ENCODE measurements around the gene BANP. TPM values are rescaled to one million over a fixed set of nuclear protein-coding genes. Genes with fewer than 3 reads are reported as not detected.
A peak's percentile ranks its signal among the peaks of the same experiment; 100 is the strongest.

Gene BANP
- polyA plus RNA-seq, 2 donors = 6.5 to 13.6 TPM

DNA sequence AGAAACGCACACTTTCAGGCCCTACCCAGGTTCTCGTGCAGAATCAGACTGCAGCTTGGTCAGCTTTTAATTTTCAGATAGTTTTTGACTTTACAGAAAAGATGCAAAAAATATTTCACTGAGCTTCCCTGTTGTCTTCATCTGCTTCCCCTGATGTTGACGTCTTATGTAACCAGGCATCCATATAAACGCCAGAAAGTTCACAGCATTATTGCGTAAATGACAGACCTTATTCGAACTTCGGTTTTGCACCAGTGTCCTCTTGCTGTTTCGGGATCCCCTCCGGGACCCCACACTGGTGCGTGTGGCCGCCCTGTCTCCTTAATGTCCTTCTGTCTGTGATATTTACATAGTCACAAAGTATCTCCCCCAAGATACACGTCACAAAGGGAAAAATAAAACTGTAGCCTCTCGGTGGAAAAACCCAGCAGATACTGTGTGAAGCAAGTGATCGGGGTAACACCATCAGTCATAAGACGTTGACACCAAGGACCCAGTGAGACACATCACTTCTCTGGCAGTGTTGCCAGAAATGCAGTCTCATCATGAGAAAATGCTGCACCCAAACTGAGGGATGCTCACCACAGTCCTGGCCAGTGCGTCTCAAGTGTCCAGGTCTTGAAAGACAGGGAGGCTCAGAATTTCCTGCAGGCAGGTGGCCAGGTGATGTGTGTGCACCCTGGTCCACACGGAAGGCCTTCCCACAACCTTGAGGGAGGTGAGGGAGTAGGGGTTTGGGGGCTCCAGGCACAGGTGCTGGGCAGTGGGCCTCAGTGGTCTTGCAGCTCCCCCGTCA is 4.3 kb downstream of the BANP start:
- peak overlapping the region in 1 of 2 donors; percentile 52 for H3K27ac ChIP-seq (ENCODE audit: low read depth in 2 of 2, low read length in 1 of 2)
- peaks cover 0 to 11% of the 10 kb centered on the region in 2 donors for H3K36me3 ChIP-seq (ENCODE audit: control insufficient read depth in 2 of 2, insufficient read depth in 2 of 2, low read length in 1 of 2)
- no peaks in the 10 kb centered on the region for H3K27me3 ChIP-seq (ENCODE audit: control insufficient read depth in 1 of 2, insufficient read depth in 2 of 2, low read length in 2 of 2)
- WGBS, 2 donors = 82 to 83% methylated on average over 18 of the region's 18 CpGs
- peaks cover 0 to 3% of the 10 kb centered on the region in 2 donors for H3K9me3 ChIP-seq (ENCODE audit: control insufficient read depth in 2 of 2, insufficient read depth in 1 of 2, low read depth in 1 of 2, low read length in 1 of 2)
- H3K4me1 ChIP-seq (ENCODE audit: control insufficient read depth in 2 of 2, insufficient read depth in 2 of 2, low read length in 1 of 2) = peaks cover 2 to 7% of the 10 kb centered on the region in 2 donors
- H3K4me3 ChIP-seq (ENCODE audit: low read depth in 1 of 2, low read length in 2 of 2) = no peak overlapping the region

DNA sequence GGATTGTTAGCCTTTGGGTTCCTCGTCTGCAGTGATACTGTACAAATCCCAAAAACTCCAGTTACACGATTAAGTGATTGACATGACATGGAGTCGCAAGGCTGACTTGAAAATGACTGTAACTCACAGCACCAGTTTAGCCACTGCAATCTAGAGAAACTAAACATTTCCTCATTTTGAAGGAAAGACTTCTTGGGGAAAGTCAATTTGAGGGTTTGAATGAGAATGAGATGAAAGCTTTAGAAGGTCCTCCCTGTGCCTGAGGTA is 4.8 kb downstream of the BANP start:
- H3K27me3 ChIP-seq (ENCODE audit: control insufficient read depth in 1 of 2, insufficient read depth in 2 of 2, low read length in 2 of 2) = no peaks in the 10 kb centered on the region
- H3K4me1 ChIP-seq (ENCODE audit: control insufficient read depth in 2 of 2, insufficient read depth in 2 of 2, low read length in 1 of 2) = peaks cover 2 to 7% of the 10 kb centered on the region in 2 donors
- WGBS, 2 donors = 59 to 62% methylated on average over 3 of the region's 3 CpGs
- peaks cover 0 to 11% of the 10 kb centered on the region in 2 donors for H3K36me3 ChIP-seq (ENCODE audit: control insufficient read depth in 2 of 2, insufficient read depth in 2 of 2, low read length in 1 of 2)
- peaks cover 0 to 3% of the 10 kb centered on the region in 2 donors for H3K9me3 ChIP-seq (ENCODE audit: control insufficient read depth in 2 of 2, insufficient read depth in 1 of 2, low read depth in 1 of 2, low read length in 1 of 2)
- no peak overlapping the region for H3K4me3 ChIP-seq (ENCODE audit: low read depth in 1 of 2, low read length in 2 of 2)
- peak overlapping the region; percentile 9 to 52 for H3K27ac ChIP-seq (ENCODE audit: low read depth in 2 of 2, low read length in 1 of 2)

DNA sequence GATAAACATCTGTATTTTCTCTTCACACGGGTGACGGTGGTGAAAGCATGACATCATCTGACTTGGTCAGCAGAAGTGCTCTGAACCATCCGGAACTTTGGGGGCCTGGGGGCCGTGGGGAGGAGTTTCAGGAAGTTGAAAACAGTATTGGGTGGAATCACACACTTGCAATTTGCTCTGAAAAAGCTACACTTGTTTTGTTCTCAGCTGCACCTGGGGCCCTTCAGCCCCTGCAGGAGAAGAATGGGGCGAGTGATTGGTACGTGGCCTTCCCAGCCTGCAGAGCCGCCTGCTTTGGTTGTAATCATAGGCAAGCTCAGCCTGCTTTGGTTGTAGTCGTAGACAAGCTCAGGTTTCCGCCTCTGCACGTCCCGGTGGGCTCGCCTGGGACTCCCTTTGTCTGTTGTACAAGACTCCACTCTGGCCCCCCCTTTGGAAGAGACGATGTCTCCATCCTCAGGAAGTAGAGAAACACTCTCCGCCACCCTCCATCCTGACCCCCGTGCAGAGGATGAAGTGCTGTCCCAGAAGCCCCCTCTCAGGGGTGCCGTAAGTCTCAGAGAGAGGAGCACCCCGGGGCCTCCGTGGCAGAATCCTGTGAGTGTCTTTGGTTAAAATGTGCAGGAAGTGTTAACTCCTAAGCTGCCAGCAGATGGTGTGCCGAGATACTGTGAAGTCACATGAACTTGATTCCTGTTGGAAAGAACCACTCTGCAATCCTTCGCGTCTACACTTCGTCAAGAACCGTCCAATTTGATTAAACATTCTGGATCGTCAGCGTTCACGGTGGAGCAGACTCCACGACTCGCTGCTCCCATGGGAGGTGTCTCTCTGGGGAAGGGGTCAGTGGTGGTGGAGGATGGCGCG is 5.4 kb downstream of the BANP start:
- H3K27ac ChIP-seq (ENCODE audit: low read depth in 2 of 2, low read length in 1 of 2) = peak overlapping the region; percentile 9 to 47
- peaks cover 0 to 3% of the 10 kb centered on the region in 2 donors for H3K9me3 ChIP-seq (ENCODE audit: control insufficient read depth in 2 of 2, insufficient read depth in 1 of 2, low read depth in 1 of 2, low read length in 1 of 2)
- H3K4me1 ChIP-seq (ENCODE audit: control insufficient read depth in 2 of 2, insufficient read depth in 2 of 2, low read length in 1 of 2) = peaks cover 2 to 7% of the 10 kb centered on the region in 2 donors
- no peaks in the 10 kb centered on the region for H3K27me3 ChIP-seq (ENCODE audit: control insufficient read depth in 1 of 2, insufficient read depth in 2 of 2, low read length in 2 of 2)
- H3K4me3 ChIP-seq (ENCODE audit: low read depth in 1 of 2, low read length in 2 of 2) = no peak overlapping the region
- H3K36me3 ChIP-seq (ENCODE audit: control insufficient read depth in 2 of 2, insufficient read depth in 2 of 2, low read length in 1 of 2) = peaks cover 0 to 11% of the 10 kb centered on the region in 2 donors
- WGBS, 2 donors = 48 to 51% methylated on average over 30 of the region's 30 CpGs

DNA sequence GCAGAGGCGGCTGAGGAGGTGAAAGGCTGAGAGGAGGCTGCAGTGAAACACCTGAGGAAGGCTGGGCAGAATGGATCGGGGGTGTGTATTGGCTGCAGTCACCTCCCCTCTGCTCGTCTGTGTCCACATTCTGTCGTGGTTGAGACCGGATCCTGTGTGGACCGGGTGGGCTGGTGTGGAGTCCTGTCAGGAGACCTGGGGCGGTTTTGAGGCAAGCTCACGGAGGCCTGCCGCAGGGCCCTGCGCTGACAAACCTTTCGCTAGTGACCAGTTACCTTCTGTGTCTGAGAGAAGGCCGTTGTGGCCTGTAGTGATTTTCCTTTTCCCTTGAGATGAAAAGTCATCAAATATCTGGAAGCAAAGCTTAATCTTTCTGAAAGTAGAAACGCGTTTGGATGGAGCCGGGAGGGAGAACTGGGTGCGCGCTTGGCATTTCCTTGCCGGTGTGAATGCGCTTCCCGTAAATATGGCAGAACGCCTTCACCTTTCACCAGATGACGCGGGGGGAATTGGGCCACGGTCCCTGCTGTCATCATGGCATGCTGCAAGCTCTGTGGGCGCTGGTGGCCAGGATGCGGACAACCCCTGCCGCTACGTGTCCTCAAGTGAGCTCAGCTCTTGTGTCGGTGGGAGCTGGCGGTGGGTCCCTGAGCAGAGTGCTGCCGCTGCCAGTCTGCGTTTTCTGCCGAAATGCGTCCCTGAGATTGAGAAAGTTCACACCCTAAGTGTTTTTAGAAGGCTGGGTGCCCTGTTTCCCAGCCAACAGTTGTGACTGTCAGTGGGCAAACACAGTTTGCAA is 6.3 kb downstream of the BANP start:
- Histone ChIP-seq H3K4me1 (ENCODE audit: control insufficient read depth in 2 of 2, insufficient read depth in 2 of 2, low read length in 1 of 2) (peaks cover 2 to 7% of the 10 kb centered on the region in 2 donors), H3K36me3 (ENCODE audit: control insufficient read depth in 2 of 2, insufficient read depth in 2 of 2, low read length in 1 of 2) (peaks cover 0 to 11% of the 10 kb centered on the region in 2 donors), H3K9me3 (ENCODE audit: control insufficient read depth in 2 of 2, insufficient read depth in 1 of 2, low read depth in 1 of 2, low read length in 1 of 2) (peaks cover 0 to 3% of the 10 kb centered on the region in 2 donors), H3K4me3 (ENCODE audit: low read depth in 1 of 2, low read length in 2 of 2) (no peak overlapping the region), H3K27me3 (ENCODE audit: control insufficient read depth in 1 of 2, insufficient read depth in 2 of 2, low read length in 2 of 2) (no peaks in the 10 kb centered on the region), H3K27ac (ENCODE audit: low read depth in 2 of 2, low read length in 1 of 2) (no peak overlapping the region)
- 92 to 93% methylated on average over 34 of the region's 34 CpGs for WGBS, 2 donors

DNA sequence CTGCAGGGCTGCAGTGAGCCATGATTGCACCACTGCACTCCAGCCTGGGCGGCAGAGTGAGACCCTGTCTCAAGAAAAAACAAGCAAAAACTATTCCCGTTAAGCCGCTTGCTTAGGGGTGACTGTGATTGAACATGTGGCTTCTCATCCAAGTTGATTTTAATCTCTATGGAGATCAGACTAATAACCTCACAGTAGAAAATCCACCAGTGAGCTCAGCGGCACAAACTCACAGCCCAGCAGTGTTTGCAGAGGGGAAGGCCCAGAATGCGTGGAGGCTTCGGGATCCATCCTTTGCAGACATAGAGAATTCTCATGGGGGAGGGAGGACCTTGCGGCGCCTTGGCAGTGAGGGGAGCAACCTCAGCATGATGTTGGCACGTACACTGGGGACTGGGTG is 7.4 kb downstream of the BANP start:
- Histone ChIP-seq H3K27ac (ENCODE audit: low read depth in 2 of 2, low read length in 1 of 2) (no peak overlapping the region), H3K27me3 (ENCODE audit: control insufficient read depth in 1 of 2, insufficient read depth in 2 of 2, low read length in 2 of 2) (no peaks in the 10 kb centered on the region), H3K4me3 (ENCODE audit: low read depth in 1 of 2, low read length in 2 of 2) (no peak overlapping the region), H3K36me3 (ENCODE audit: control insufficient read depth in 2 of 2, insufficient read depth in 2 of 2, low read length in 1 of 2) (peaks cover 0 to 11% of the 10 kb centered on the region in 2 donors), H3K9me3 (ENCODE audit: control insufficient read depth in 2 of 2, insufficient read depth in 1 of 2, low read depth in 1 of 2, low read length in 1 of 2) (peaks cover 0 to 3% of the 10 kb centered on the region in 2 donors), H3K4me1 (ENCODE audit: control insufficient read depth in 2 of 2, insufficient read depth in 2 of 2, low read length in 1 of 2) (peaks cover 0 to 9% of the 10 kb centered on the region in 2 donors)
- 82 to 84% methylated on average over 9 of the region's 9 CpGs for WGBS, 2 donors

DNA sequence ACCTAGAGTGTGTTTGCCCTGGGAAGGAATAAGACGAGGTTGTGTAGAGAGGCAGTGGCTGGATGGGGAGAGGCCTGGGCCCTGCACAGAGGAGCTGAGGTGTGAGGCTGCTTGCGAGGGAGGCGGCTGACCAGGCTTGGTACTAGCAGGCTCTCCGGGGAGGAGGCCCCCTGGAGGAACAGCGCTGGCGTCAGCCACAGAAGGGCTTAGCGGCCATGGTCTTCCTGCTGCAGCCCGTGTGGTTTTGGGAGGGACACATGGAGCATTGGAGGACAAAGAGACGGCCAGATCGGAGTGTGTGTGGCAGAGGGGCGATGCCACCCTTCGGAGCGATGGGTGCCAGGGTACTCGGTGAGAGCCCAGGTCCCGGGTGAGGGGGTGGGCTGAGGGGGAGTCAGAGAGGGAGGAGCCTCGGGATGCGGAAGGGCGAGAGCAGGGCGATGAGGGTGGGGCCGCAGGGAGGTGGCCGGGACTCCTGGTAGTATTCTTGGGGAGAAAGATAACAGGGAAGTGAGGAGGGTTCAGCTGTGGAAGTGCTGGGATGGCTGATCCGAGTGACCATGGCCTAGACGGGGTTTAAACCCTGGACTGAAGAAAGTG is 8.3 kb downstream of the BANP start:
- no peaks in the 10 kb centered on the region for H3K27me3 ChIP-seq (ENCODE audit: control insufficient read depth in 1 of 2, insufficient read depth in 2 of 2, low read length in 2 of 2)
- 81 to 86% methylated on average over 23 of the region's 23 CpGs for WGBS, 2 donors
- no peak overlapping the region for H3K27ac ChIP-seq (ENCODE audit: low read depth in 2 of 2, low read length in 1 of 2)
- H3K9me3 ChIP-seq (ENCODE audit: control insufficient read depth in 2 of 2, insufficient read depth in 1 of 2, low read depth in 1 of 2, low read length in 1 of 2) = no peaks in the 10 kb centered on the region
- no peak overlapping the region for H3K4me3 ChIP-seq (ENCODE audit: low read depth in 1 of 2, low read length in 2 of 2)
- H3K4me1 ChIP-seq (ENCODE audit: control insufficient read depth in 2 of 2, insufficient read depth in 2 of 2, low read length in 1 of 2) = peaks cover 0 to 9% of the 10 kb centered on the region in 2 donors
- H3K36me3 ChIP-seq (ENCODE audit: control insufficient read depth in 2 of 2, insufficient read depth in 2 of 2, low read length in 1 of 2) = peaks cover 0 to 11% of the 10 kb centered on the region in 2 donors

DNA sequence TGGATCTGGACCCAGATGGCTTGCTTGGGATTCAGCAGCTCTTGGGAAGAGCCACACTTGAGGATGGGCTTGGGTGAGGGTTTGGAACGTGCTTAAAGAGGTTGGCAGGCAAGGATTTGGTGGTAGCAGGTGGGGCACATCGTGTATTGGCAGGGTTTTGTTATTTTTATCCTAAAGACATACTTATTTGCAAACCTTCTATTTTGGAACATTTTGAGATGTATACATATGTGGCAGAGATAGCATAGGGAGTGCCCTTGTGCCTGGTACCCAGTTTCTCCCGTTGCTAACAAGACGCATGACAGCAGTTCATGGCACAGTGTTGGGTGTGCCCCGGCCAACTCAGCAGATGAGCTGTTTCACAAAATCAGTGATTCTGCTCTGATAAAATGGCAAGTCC is 9.1 kb downstream of the BANP start:
- H3K4me3 ChIP-seq (ENCODE audit: low read depth in 1 of 2, low read length in 2 of 2) = no peak overlapping the region
- H3K27ac ChIP-seq (ENCODE audit: low read depth in 2 of 2, low read length in 1 of 2) = no peak overlapping the region
- WGBS, 2 donors = 82 to 88% methylated on average over 5 of the region's 5 CpGs
- H3K9me3 ChIP-seq (ENCODE audit: control insufficient read depth in 2 of 2, insufficient read depth in 1 of 2, low read depth in 1 of 2, low read length in 1 of 2) = no peaks in the 10 kb centered on the region
- peaks cover 0 to 7% of the 10 kb centered on the region in 2 donors for H3K36me3 ChIP-seq (ENCODE audit: control insufficient read depth in 2 of 2, insufficient read depth in 2 of 2, low read length in 1 of 2)
- H3K4me1 ChIP-seq (ENCODE audit: control insufficient read depth in 2 of 2, insufficient read depth in 2 of 2, low read length in 1 of 2) = peaks cover 0 to 7% of the 10 kb centered on the region in 2 donors
- no peaks in the 10 kb centered on the region for H3K27me3 ChIP-seq (ENCODE audit: control insufficient read depth in 1 of 2, insufficient read depth in 2 of 2, low read length in 2 of 2)

DNA sequence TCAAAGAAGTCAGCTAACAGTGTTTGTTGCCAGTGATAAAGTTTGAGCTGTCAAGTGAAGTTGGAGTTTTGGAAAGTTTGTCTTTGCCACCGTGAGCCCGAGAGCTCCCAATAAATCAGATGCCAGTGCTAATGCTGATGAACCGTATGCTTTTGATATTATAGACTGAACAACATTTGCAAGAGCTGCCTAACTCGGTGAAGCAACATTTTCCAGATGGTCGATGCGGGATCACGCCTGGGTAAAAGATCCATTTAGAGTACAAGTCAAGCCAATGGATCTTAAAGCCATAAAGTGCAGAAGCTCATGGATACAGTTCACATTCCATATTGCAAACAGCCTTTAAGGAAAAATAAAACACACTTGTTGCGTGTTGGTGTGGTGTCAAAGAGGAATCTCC is 9.6 kb downstream of the BANP start:
- Histone ChIP-seq H3K4me1 (ENCODE audit: control insufficient read depth in 2 of 2, insufficient read depth in 2 of 2, low read length in 1 of 2) (peaks cover 0 to 7% of the 10 kb centered on the region in 2 donors), H3K36me3 (ENCODE audit: control insufficient read depth in 2 of 2, insufficient read depth in 2 of 2, low read length in 1 of 2) (peaks cover 0 to 7% of the 10 kb centered on the region in 2 donors), H3K9me3 (ENCODE audit: control insufficient read depth in 2 of 2, insufficient read depth in 1 of 2, low read depth in 1 of 2, low read length in 1 of 2) (no peaks in the 10 kb centered on the region), H3K27me3 (ENCODE audit: control insufficient read depth in 1 of 2, insufficient read depth in 2 of 2, low read length in 2 of 2) (no peaks in the 10 kb centered on the region), H3K27ac (ENCODE audit: low read depth in 2 of 2, low read length in 1 of 2) (no peak overlapping the region), H3K4me3 (ENCODE audit: low read depth in 1 of 2, low read length in 2 of 2) (no peak overlapping the region)
- 87% methylated on average over 8 of the region's 8 CpGs for WGBS, 2 donors

DNA sequence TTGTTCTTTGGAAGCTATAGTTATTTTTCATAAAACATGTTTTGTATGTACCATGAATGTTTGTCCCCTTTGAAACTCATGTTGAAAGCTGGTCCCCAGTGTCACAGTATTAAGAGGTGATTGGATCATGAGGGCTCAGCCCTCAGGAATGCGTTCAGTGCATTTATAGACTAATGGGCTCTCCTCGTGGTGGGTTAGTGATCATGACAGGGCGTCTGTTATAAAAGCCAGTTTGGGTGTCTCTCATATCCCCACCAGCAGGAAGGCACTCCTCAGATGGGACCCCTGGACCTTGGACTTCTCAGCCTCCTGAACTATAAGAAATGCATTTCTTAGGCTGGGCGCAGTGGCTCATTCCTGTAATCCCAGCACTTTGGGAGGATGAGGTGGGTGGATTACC is 10.4 kb downstream of the BANP start:
- Histone ChIP-seq H3K4me1 (ENCODE audit: control insufficient read depth in 2 of 2, insufficient read depth in 2 of 2, low read length in 1 of 2) (peaks cover 1 to 7% of the 10 kb centered on the region in 2 donors), H3K36me3 (ENCODE audit: control insufficient read depth in 2 of 2, insufficient read depth in 2 of 2, low read length in 1 of 2) (peaks cover 0 to 7% of the 10 kb centered on the region in 2 donors), H3K27me3 (ENCODE audit: control insufficient read depth in 1 of 2, insufficient read depth in 2 of 2, low read length in 2 of 2) (no peaks in the 10 kb centered on the region), H3K4me3 (ENCODE audit: low read depth in 1 of 2, low read length in 2 of 2) (no peak overlapping the region), H3K27ac (ENCODE audit: low read depth in 2 of 2, low read length in 1 of 2) (no peak overlapping the region), H3K9me3 (ENCODE audit: control insufficient read depth in 2 of 2, insufficient read depth in 1 of 2, low read depth in 1 of 2, low read length in 1 of 2) (no peaks in the 10 kb centered on the region)
- WGBS, 2 donors = 72 to 84% methylated on average over 4 of the region's 4 CpGs

Data from esophagus (tissue), 2 donors.